B cell (primary cell): ENCODE data around the gene LAMA4. TPM values are rescaled to one million over a fixed set of nuclear protein-coding genes. Genes with fewer than 3 reads are reported as not detected.

Experiments used
- ATAC-seq: fragments of 200-7000 bp; cut with Tn5 transposase; one replicate; pipeline ENCODE4 v1.10.0; 2021; ENCODE audit warnings: low read depth, mild to moderate bottlenecking, moderate number of reproducible peaks, moderate library complexity
- CTCF ChIA-PET: fragments of 350-600 bp; sonication (Branson Sonifier 250); formaldehyde crosslinking; loops from one replicate; lab custom pipeline; 2021; ENCODE audit warnings: antibody characterized with exemption, inconsistent platforms; lab: Charles Lee
- POLR2A ChIA-PET: fragments of 350-600 bp; sonication (Branson Sonifier 250); formaldehyde crosslinking; loops from one replicate; lab custom pipeline; 2021; ENCODE audit warnings: antibody characterized with exemption; lab: Charles Lee
- DNase-seq: peaks from one replicate; pipeline ENCODE4 v3.0.0; 2013
- H2AFZ ChIP-seq: 2 replicates; pipeline ENCODE4 v1.6.1; 2012; ENCODE audit warnings: mild to moderate bottlenecking, low read depth, low read length; ENCODE audit not compliant: insufficient read depth, poor library complexity, severe bottlenecking
- H3K27ac ChIP-seq, 2 donors: 1 replicate in 1 of 2; 2 replicates in 1 of 2; pipeline ENCODE4 v1.5.1; 2012 to 2013; ENCODE audit warnings: low read length in 2 of 2, mild to moderate bottlenecking in 2 of 2, moderate library complexity in 1 of 2
- H3K27me3 ChIP-seq, 4 experiments: fragments of 200-600 bp in 1 of 4; sonication (generic) in 1 of 4; replicated peaks in 1 of 4; 1 replicate in 2 of 4; 2 replicates in 2 of 4; pipeline versions ENCODE4 v1.6.1 to v1.7.0; 2013 to 2016; ENCODE audit warnings: low read length in 3 of 4, mild to moderate bottlenecking in 2 of 4, mixed read lengths in 1 of 4, moderate library complexity in 1 of 4; ENCODE audit not compliant: insufficient read depth in 4 of 4, control insufficient read depth in 3 of 4; ENCODE audit errors: control extremely low read depth in 1 of 4
- H3K36me3 ChIP-seq, 2 experiments: replicated peaks in 1 of 2; 1 replicate in 1 of 2; 2 replicates in 1 of 2; pipeline versions ENCODE4 v1.6.1 to v1.7.1; 2013; ENCODE audit warnings: low read length in 1 of 2; ENCODE audit not compliant: insufficient read depth in 2 of 2, control insufficient read depth in 1 of 2; ENCODE audit errors: control extremely low read depth in 1 of 2, extremely low read depth in 1 of 2
- H3K4me1 ChIP-seq, 2 donors: fragments of 200-600 bp in 1 of 2; sonication (generic) in 1 of 2; 1 replicate in 1 of 2; 2 replicates in 1 of 2; pipeline versions ENCODE4 v1.5.1 to v1.6.1; 2013 to 2017; ENCODE audit warnings: low read length in 2 of 2; ENCODE audit not compliant: control insufficient read depth in 2 of 2, insufficient read depth in 2 of 2
- H3K4me2 ChIP-seq: replicated peaks from 2 replicates; pipeline ENCODE3; 2012; ENCODE audit warnings: mild to moderate bottlenecking, low read depth, low read length; ENCODE audit not compliant: poor library complexity, severe bottlenecking
- H3K4me3 ChIP-seq, 5 experiments: fragments of 200-600 bp in 1 of 5; sonication (generic) in 1 of 5; 1 replicate in 3 of 5; 2 replicates in 2 of 5; pipeline versions ENCODE4 v1.5.1 to v1.7.0; 2011 to 2016; ENCODE audit warnings: low read length in 4 of 5, mild to moderate bottlenecking in 4 of 5, low read depth in 2 of 5, control low read depth in 1 of 5, moderate library complexity in 1 of 5; ENCODE audit not compliant: insufficient read depth in 1 of 5; ENCODE audit errors: control extremely low read depth in 1 of 5, extremely low read depth in 1 of 5
- H3K79me2 ChIP-seq: fragments of 200-600 bp; sonication (generic); one replicate; pipeline ENCODE4 v1.6.0; 2016; ENCODE audit warnings: low read length; ENCODE audit not compliant: control insufficient read depth, insufficient read depth
- H3K9ac ChIP-seq: fragments of 200-600 bp; sonication (generic); 2 replicates; pipeline ENCODE4 v1.6.1; 2017; ENCODE audit warnings: mild to moderate bottlenecking, low read length, moderate library complexity
- H3K9me3 ChIP-seq, 3 donors: one replicate each; pipeline versions ENCODE4 v1.6.1 to v1.7.1; 2013; ENCODE audit warnings: low read length in 2 of 3; ENCODE audit not compliant: control insufficient read depth in 2 of 3, insufficient read depth in 1 of 3; ENCODE audit errors: control extremely low read depth in 1 of 3
- H4K20me1 ChIP-seq: 2 replicates; pipeline ENCODE4 v1.6.0; 2012; ENCODE audit warnings: mild to moderate bottlenecking, low read length; ENCODE audit not compliant: insufficient read depth, control insufficient read depth, poor library complexity, severe bottlenecking
- H3K27ac Mint-ChIP-seq: one replicate; pipeline ENCODE4 v1.8.0; 2021; ENCODE audit warnings: mixed read lengths
- H3K27me3 Mint-ChIP-seq: one replicate; pipeline ENCODE4 v1.8.0; 2021; ENCODE audit warnings: mixed read lengths
- H3K4me1 Mint-ChIP-seq: one replicate; pipeline ENCODE4 v1.8.0; 2021; ENCODE audit warnings: mixed read lengths
- H3K4me3 Mint-ChIP-seq: one replicate; pipeline ENCODE4 v1.8.0; 2021; ENCODE audit warnings: mixed read lengths
- H3K9me3 Mint-ChIP-seq: one replicate; pipeline ENCODE4 v1.8.0; 2022; ENCODE audit warnings: mixed read lengths; ENCODE audit not compliant: insufficient read depth
- EZH2 ChIP-seq: IDR thresholded peaks from 2 replicates; pipeline ENCODE4 v1.6.1; 2012; ENCODE audit warnings: borderline replicate concordance, low read depth, mild to moderate bottlenecking, moderate library complexity, low read length; ENCODE audit not compliant: insufficient read depth, poor library complexity, severe bottlenecking
- WGBS: methylation state at CpG from one replicate; pipeline ENCODE4 v1.1.5; 2013; ENCODE audit warnings: missing lambda C conversion rate; ENCODE audit not compliant: insufficient coverage; 5-methylcytosine and 5-hydroxymethylcytosine counted together
- intact Hi-C: fragments of 100-400 bp; cut with micrococcal nuclease; formaldehyde crosslinking; loops from one replicate; pipeline ENCODE4 v1.10.0; 2022
- polyA plus RNA-seq: library from polyadenylated mRNA; depleted of rRNA; stranded (reverse); fragments of >200 nt; gene quantifications from 2 replicates; pipeline ENCODE4 v1.2.3, GENCODE V29; 2012
- total RNA-seq, 2 donors: library from RNA; stranded (reverse); fragments of 120-200 nt in 1 of 2; gene quantifications; 1 replicate in 1 of 2; 2 replicates in 1 of 2; pipeline versions ENCODE4 v1.2.3 to v1.2.4, GENCODE V29; 2013 to 2022
- TF ChIP-seq, protein P1 (sequence below): fragments of 200-600 bp; IDR thresholded peaks from one replicate; pipeline ENCODE4 v1.8.0; 2022; ENCODE audit warnings: antibody characterized with exemption, mild to moderate bottlenecking

Gene LAMA4
- total and polyA plus RNA-seq, 2 donors (not counting 1 experiment from before 2014, with no cell fraction given): not detected

DNA sequence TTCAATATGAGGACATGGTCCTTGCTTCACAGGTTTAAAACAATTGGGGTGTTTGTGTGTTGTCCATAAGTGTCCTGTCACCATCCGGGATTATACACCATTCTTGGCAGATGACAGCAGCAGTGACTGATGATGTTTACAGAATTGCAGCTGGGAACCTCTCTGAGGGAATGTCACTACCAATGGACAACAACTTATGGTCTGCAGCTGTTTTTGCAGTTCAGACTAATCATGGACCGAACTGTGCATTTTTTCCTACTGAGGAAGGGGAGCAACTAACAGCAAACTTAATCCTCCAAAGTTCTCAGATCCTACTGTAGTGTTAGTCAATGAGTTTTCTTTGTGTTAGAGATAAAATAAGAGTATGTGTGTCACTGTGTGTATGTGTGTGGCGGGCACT lies 140.9 kb downstream of the LAMA4 start:
- Histone ChIP-seq H4K20me1 (no peaks in the 10 kb centered on the region), H2AFZ (no peak overlapping the region), H3K27me3 (peaks cover 0 to 4% (median 2%) of the 10 kb centered on the region in 4 experiments), H3K9ac (no peak overlapping the region), H3K79me2 (no peaks in the 10 kb centered on the region), H3K4me3 (no peak overlapping the region), H3K4me2 (no peak overlapping the region), H3K9me3 (no peaks in the 10 kb centered on the region), H3K27ac (no peak overlapping the region), H3K36me3 (no peaks in the 10 kb centered on the region), H3K4me1 (no peaks in the 10 kb centered on the region)
- Mint-ChIP-seq H3K4me1 (no peaks in the 10 kb centered on the region), H3K9me3 (no peaks in the 10 kb centered on the region), H3K27me3 (peaks cover 25% of the 10 kb centered on the region), H3K4me3 (no peak overlapping the region), H3K27ac (no peak overlapping the region)
- POLR2A ChIA-PET: no interaction called here
- 90% methylated on average over 2 of the region's 3 CpGs for WGBS
- ATAC-seq (no peak), DNase-seq (no peak)
- TF ChIP-seq EZH2: no peak
- TF ChIP-seq, protein P1, sequence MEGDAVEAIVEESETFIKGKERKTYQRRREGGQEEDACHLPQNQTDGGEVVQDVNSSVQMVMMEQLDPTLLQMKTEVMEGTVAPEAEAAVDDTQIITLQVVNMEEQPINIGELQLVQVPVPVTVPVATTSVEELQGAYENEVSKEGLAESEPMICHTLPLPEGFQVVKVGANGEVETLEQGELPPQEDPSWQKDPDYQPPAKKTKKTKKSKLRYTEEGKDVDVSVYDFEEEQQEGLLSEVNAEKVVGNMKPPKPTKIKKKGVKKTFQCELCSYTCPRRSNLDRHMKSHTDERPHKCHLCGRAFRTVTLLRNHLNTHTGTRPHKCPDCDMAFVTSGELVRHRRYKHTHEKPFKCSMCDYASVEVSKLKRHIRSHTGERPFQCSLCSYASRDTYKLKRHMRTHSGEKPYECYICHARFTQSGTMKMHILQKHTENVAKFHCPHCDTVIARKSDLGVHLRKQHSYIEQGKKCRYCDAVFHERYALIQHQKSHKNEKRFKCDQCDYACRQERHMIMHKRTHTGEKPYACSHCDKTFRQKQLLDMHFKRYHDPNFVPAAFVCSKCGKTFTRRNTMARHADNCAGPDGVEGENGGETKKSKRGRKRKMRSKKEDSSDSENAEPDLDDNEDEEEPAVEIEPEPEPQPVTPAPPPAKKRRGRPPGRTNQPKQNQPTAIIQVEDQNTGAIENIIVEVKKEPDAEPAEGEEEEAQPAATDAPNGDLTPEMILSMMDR: no peak
- intact Hi-C loops: no loop called here
- CTCF ChIA-PET: no interaction called here

DNA sequence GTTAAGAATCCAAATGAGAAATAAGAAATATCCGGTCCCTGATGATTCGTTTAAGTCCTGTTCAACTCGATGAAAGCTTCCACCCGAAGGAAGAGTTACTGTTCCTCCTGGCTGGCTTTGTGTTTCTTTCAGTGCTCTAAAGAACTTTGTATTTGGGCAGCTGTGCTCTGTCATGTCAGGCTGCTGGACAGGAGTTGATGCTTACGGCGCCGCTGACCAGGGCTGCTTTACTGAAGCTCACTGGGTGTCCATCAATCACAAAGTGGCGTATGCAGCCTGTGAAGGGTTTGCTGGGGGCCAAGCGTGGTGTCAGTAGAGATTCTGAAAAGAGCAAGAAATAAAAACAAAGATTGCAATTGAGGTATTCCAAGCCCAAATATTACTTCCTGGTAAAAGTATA lies 145.1 kb downstream of the LAMA4 start:
- Histone ChIP-seq H3K79me2 (no peaks in the 10 kb centered on the region), H3K27me3 (peaks cover 0 to 4% (median 2%) of the 10 kb centered on the region in 4 experiments), H3K4me3 (no peak overlapping the region), H3K9me3 (no peaks in the 10 kb centered on the region), H3K9ac (no peak overlapping the region), H2AFZ (no peak overlapping the region), H3K27ac (no peak overlapping the region), H3K4me1 (no peaks in the 10 kb centered on the region), H4K20me1 (no peaks in the 10 kb centered on the region), H3K4me2 (no peak overlapping the region), H3K36me3 (no peaks in the 10 kb centered on the region)
- no peaks in the 10 kb centered on the region for H3K4me1 Mint-ChIP-seq
- ChIA-PET POLR2A (no interaction called here), CTCF (no interaction called here)
- intact Hi-C loops: no loop called here
- H3K27ac Mint-ChIP-seq: no peak overlapping the region
- ATAC-seq: no peak
- no peak for DNase-seq
- no peak overlapping the region for H3K4me3 Mint-ChIP-seq
- peaks cover 20% of the 10 kb centered on the region for H3K27me3 Mint-ChIP-seq
- H3K9me3 Mint-ChIP-seq: peaks cover 7% of the 10 kb centered on the region
- no peak for TF ChIP-seq EZH2
- TF ChIP-seq, protein P1: no peak
- 88% methylated on average over 7 of the region's 9 CpGs for WGBS
